ENCODE measurements around the gene TST. TPM values are rescaled to one million over a fixed set of nuclear protein-coding genes. Genes with fewer than 3 reads are reported as not detected.

TST gene
- total RNA-seq, 1 experiment from 2014 or later, result 8.3 TPM

- Histone ChIP-seq H3K9me2 (replicated peaks; ENCODE audit: insufficient read depth, low read length) (no peaks in the 10 kb centered on the region), H3K4me1 (ENCODE audit: low read length) (no peaks in the 10 kb centered on the region), H3K9ac (ENCODE audit: low read length) (no peak overlapping the region), H3K36me3 (ENCODE audit: insufficient read depth, low read length) (no peaks in the 10 kb centered on the region), H2AFZ (ENCODE audit: low read length) (no peak overlapping the region), H4K20me1 (ENCODE audit: insufficient read depth, low read depth, low read length) (no peaks in the 10 kb centered on the region), H3K27me3 (ENCODE audit: low read length) (0 out of 2 replicates have a peak, but pooled peaks cover 3% of the 10 kb centered on the region), H3K79me2 (ENCODE audit: low read length) (no peaks in the 10 kb centered on the region), H3K4me2 (ENCODE audit: low read depth, low read length, poor library complexity, severe bottlenecking) (no peak overlapping the region), H3K27ac (ENCODE audit: low read length) (no peak overlapping the region), H3K9me3 (ENCODE audit: low read length) (no peaks in the 10 kb centered on the region), H3K4me3 (ENCODE audit: low read length) (no peak overlapping the region)
- DNase-seq, result no peak
Measured at GRCh38 chr22:37010174-37010573, 9.1 kb downstream of the TST start.

GRCh38 chr22:37009490-37009889 lies 9.8 kb downstream of the TST start:
- Histone ChIP-seq H3K9me3 (ENCODE audit: low read length) (no peaks in the 10 kb centered on the region), H3K79me2 (ENCODE audit: low read length) (no peaks in the 10 kb centered on the region), H3K4me3 (ENCODE audit: low read length) (no peak overlapping the region), H3K36me3 (ENCODE audit: insufficient read depth, low read length) (no peaks in the 10 kb centered on the region), H3K9ac (ENCODE audit: low read length) (no peak overlapping the region), H4K20me1 (ENCODE audit: insufficient read depth, low read depth, low read length) (no peaks in the 10 kb centered on the region), H3K27me3 (ENCODE audit: low read length) (0 out of 2 replicates have a peak, but pooled peaks cover 3% of the 10 kb centered on the region), H3K9me2 (replicated peaks; ENCODE audit: insufficient read depth, low read length) (no peaks in the 10 kb centered on the region), H2AFZ (ENCODE audit: low read length) (no peak overlapping the region), H3K4me1 (ENCODE audit: low read length) (no peaks in the 10 kb centered on the region), H3K27ac (ENCODE audit: low read length) (no peak overlapping the region), H3K4me2 (ENCODE audit: low read depth, low read length, poor library complexity, severe bottlenecking) (no peak overlapping the region)
- DNase-seq, result no peak

GRCh38 chr22:37008365-37008764 lies 10.9 kb downstream of the TST start:
- no peaks in the 10 kb centered on the region for H3K36me3 ChIP-seq (ENCODE audit: insufficient read depth, low read length)
- H3K27ac ChIP-seq (ENCODE audit: low read length), result no peak overlapping the region
- no peak overlapping the region for H2AFZ ChIP-seq (ENCODE audit: low read length)
- no peak overlapping the region for H3K4me2 ChIP-seq (ENCODE audit: low read depth, low read length, poor library complexity, severe bottlenecking)
- no peaks in the 10 kb centered on the region for H3K79me2 ChIP-seq (ENCODE audit: low read length)
- no peak overlapping the region for H3K4me3 ChIP-seq (ENCODE audit: low read length)
- no peak for DNase-seq
- H3K27me3 ChIP-seq (ENCODE audit: low read length), result 0 out of 2 replicates have a peak, but pooled peaks cover 3% of the 10 kb centered on the region
- no peaks in the 10 kb centered on the region for H3K9me2 ChIP-seq (replicated peaks; ENCODE audit: insufficient read depth, low read length)
- no peak overlapping the region for H3K9ac ChIP-seq (ENCODE audit: low read length)
- H3K4me1 ChIP-seq (ENCODE audit: low read length), result no peaks in the 10 kb centered on the region
- no peaks in the 10 kb centered on the region for H3K9me3 ChIP-seq (ENCODE audit: low read length)
- H4K20me1 ChIP-seq (ENCODE audit: insufficient read depth, low read depth, low read length), result no peaks in the 10 kb centered on the region

- Histone ChIP-seq H4K20me1 (ENCODE audit: insufficient read depth, low read depth, low read length) (no peaks in the 10 kb centered on the region), H3K36me3 (ENCODE audit: insufficient read depth, low read length) (no peaks in the 10 kb centered on the region), H3K9me2 (replicated peaks; ENCODE audit: insufficient read depth, low read length) (no peaks in the 10 kb centered on the region), H3K4me3 (ENCODE audit: low read length) (no peak overlapping the region), H3K4me1 (ENCODE audit: low read length) (no peaks in the 10 kb centered on the region), H3K27me3 (ENCODE audit: low read length) (0 out of 2 replicates have a peak, but pooled peaks cover 3% of the 10 kb centered on the region), H3K9ac (ENCODE audit: low read length) (no peak overlapping the region), H3K79me2 (ENCODE audit: low read length) (no peaks in the 10 kb centered on the region), H3K4me2 (ENCODE audit: low read depth, low read length, poor library complexity, severe bottlenecking) (no peak overlapping the region), H3K27ac (ENCODE audit: low read length) (no peak overlapping the region), H2AFZ (ENCODE audit: low read length) (no peak overlapping the region), H3K9me3 (ENCODE audit: low read length) (no peaks in the 10 kb centered on the region)
- no peak for DNase-seq
Measured at GRCh38 chr22:37007651-37008050, 11.6 kb downstream of the TST start.

- no peaks in the 10 kb centered on the region for H3K4me1 ChIP-seq (ENCODE audit: low read length)
- H3K9me2 ChIP-seq (replicated peaks; ENCODE audit: insufficient read depth, low read length), result no peaks in the 10 kb centered on the region
- H3K36me3 ChIP-seq (ENCODE audit: insufficient read depth, low read length), result no peaks in the 10 kb centered on the region
- no peak for DNase-seq
- H2AFZ ChIP-seq (ENCODE audit: low read length), result no peak overlapping the region
- no peak overlapping the region for H3K9ac ChIP-seq (ENCODE audit: low read length)
- no peaks in the 10 kb centered on the region for H3K79me2 ChIP-seq (ENCODE audit: low read length)
- no peaks in the 10 kb centered on the region for H3K9me3 ChIP-seq (ENCODE audit: low read length)
- 0 out of 2 replicates have a peak, but pooled peaks cover 3% of the 10 kb centered on the region for H3K27me3 ChIP-seq (ENCODE audit: low read length)
- no peaks in the 10 kb centered on the region for H4K20me1 ChIP-seq (ENCODE audit: insufficient read depth, low read depth, low read length)
- no peak overlapping the region for H3K27ac ChIP-seq (ENCODE audit: low read length)
- H3K4me2 ChIP-seq (ENCODE audit: low read depth, low read length, poor library complexity, severe bottlenecking), result no peak overlapping the region
- no peak overlapping the region for H3K4me3 ChIP-seq (ENCODE audit: low read length)
Measured at GRCh38 chr22:37002633-37003032, 16.6 kb downstream of the TST start.

- no peak overlapping the region for H3K4me2 ChIP-seq (ENCODE audit: low read depth, low read length, poor library complexity, severe bottlenecking)
- no peak overlapping the region for H3K9ac ChIP-seq (ENCODE audit: low read length)
- H4K20me1 ChIP-seq (ENCODE audit: insufficient read depth, low read depth, low read length), result no peaks in the 10 kb centered on the region
- no peaks in the 10 kb centered on the region for H3K9me2 ChIP-seq (replicated peaks; ENCODE audit: insufficient read depth, low read length)
- H3K36me3 ChIP-seq (ENCODE audit: insufficient read depth, low read length), result no peaks in the 10 kb centered on the region
- H3K4me1 ChIP-seq (ENCODE audit: low read length), result no peaks in the 10 kb centered on the region
- DNase-seq, result no peak
- H3K27me3 ChIP-seq (ENCODE audit: low read length), result 0 out of 2 replicates have a peak, but pooled peaks cover 3% of the 10 kb centered on the region
- no peaks in the 10 kb centered on the region for H3K79me2 ChIP-seq (ENCODE audit: low read length)
- no peaks in the 10 kb centered on the region for H3K9me3 ChIP-seq (ENCODE audit: low read length)
- H3K27ac ChIP-seq (ENCODE audit: low read length), result no peak overlapping the region
- H2AFZ ChIP-seq (ENCODE audit: low read length), result no peak overlapping the region
- no peak overlapping the region for H3K4me3 ChIP-seq (ENCODE audit: low read length)
Measured at GRCh38 chr22:37001826-37002225, 17.4 kb downstream of the TST start.

- H3K36me3 ChIP-seq (ENCODE audit: insufficient read depth, low read length), result no peaks in the 10 kb centered on the region
- H3K9ac ChIP-seq (ENCODE audit: low read length), result no peak overlapping the region
- no peak overlapping the region for H3K4me2 ChIP-seq (ENCODE audit: low read depth, low read length, poor library complexity, severe bottlenecking)
- H3K79me2 ChIP-seq (ENCODE audit: low read length), result no peaks in the 10 kb centered on the region
- DNase-seq, result no peak
- H3K27ac ChIP-seq (ENCODE audit: low read length), result no peak overlapping the region
- H3K4me3 ChIP-seq (ENCODE audit: low read length), result no peak overlapping the region
- H3K9me2 ChIP-seq (replicated peaks; ENCODE audit: insufficient read depth, low read length), result no peaks in the 10 kb centered on the region
- no peak overlapping the region for H2AFZ ChIP-seq (ENCODE audit: low read length)
- H3K4me1 ChIP-seq (ENCODE audit: low read length), result no peaks in the 10 kb centered on the region
- H4K20me1 ChIP-seq (ENCODE audit: insufficient read depth, low read depth, low read length), result no peaks in the 10 kb centered on the region
- no peaks in the 10 kb centered on the region for H3K9me3 ChIP-seq (ENCODE audit: low read length)
- H3K27me3 ChIP-seq (ENCODE audit: low read length), result no peaks in the 10 kb centered on the region
Measured at GRCh38 chr22:37000676-37001534, 18.3 kb downstream of the TST start.

GRCh38 chr22:36999463-36999862 lies 19.8 kb downstream of the TST start:
- H3K27me3 ChIP-seq (ENCODE audit: low read length), result no peaks in the 10 kb centered on the region
- H3K36me3 ChIP-seq (ENCODE audit: insufficient read depth, low read length), result no peaks in the 10 kb centered on the region
- H3K9me2 ChIP-seq (replicated peaks; ENCODE audit: insufficient read depth, low read length), result no peaks in the 10 kb centered on the region
- H3K9me3 ChIP-seq (ENCODE audit: low read length), result no peaks in the 10 kb centered on the region
- H3K9ac ChIP-seq (ENCODE audit: low read length), result no peak overlapping the region
- no peak overlapping the region for H2AFZ ChIP-seq (ENCODE audit: low read length)
- no peak overlapping the region for H3K27ac ChIP-seq (ENCODE audit: low read length)
- no peaks in the 10 kb centered on the region for H3K79me2 ChIP-seq (ENCODE audit: low read length)
- H4K20me1 ChIP-seq (ENCODE audit: insufficient read depth, low read depth, low read length), result no peaks in the 10 kb centered on the region
- no peaks in the 10 kb centered on the region for H3K4me1 ChIP-seq (ENCODE audit: low read length)
- DNase-seq, result no peak
- no peak overlapping the region for H3K4me3 ChIP-seq (ENCODE audit: low read length)
- no peak overlapping the region for H3K4me2 ChIP-seq (ENCODE audit: low read depth, low read length, poor library complexity, severe bottlenecking)

Data from Karpas-422 (cell line).